SU-DHL-6 (cell line): ENCODE measurements around the gene UBE4B.

ENCODE experiments used
- EZH2phosphoT487 ChIP-seq: fragments of 200-600 bp; sonication (generic), shearing (Covaris generic); conservative IDR thresholded peaks from 2 replicates; pipeline ENCODE4 v1.6.1; 2018; ENCODE audit warnings: mild to moderate bottlenecking, antibody characterized with exemption, low read length, moderate library complexity, mixed read lengths
- TF ChIP-seq, protein P1 (sequence below): fragments of 200-600 bp; sonication (generic); IDR thresholded peaks from one replicate; pipeline ENCODE4 v1.5.1; 2017; ENCODE audit warnings: antibody characterized with exemption, mild to moderate bottlenecking, low read length, moderate library complexity; ENCODE audit not compliant: insufficient read depth, poor library complexity, severe bottlenecking

GRCh38 chr1:10051656-10052055, 18.9 kb downstream of the UBE4B start:
- TF ChIP-seq, protein P1, sequence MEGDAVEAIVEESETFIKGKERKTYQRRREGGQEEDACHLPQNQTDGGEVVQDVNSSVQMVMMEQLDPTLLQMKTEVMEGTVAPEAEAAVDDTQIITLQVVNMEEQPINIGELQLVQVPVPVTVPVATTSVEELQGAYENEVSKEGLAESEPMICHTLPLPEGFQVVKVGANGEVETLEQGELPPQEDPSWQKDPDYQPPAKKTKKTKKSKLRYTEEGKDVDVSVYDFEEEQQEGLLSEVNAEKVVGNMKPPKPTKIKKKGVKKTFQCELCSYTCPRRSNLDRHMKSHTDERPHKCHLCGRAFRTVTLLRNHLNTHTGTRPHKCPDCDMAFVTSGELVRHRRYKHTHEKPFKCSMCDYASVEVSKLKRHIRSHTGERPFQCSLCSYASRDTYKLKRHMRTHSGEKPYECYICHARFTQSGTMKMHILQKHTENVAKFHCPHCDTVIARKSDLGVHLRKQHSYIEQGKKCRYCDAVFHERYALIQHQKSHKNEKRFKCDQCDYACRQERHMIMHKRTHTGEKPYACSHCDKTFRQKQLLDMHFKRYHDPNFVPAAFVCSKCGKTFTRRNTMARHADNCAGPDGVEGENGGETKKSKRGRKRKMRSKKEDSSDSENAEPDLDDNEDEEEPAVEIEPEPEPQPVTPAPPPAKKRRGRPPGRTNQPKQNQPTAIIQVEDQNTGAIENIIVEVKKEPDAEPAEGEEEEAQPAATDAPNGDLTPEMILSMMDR: no peak
- TF ChIP-seq EZH2phosphoT487: no peak
